Vagina (tissue), 2 donors: ENCODE measurements around the gene RHCE. TPM values are rescaled to one million over a fixed set of nuclear protein-coding genes. Genes with fewer than 3 reads are reported as not detected.
"Not testable (repeated sequence)": the region's sequence is repeated elsewhere in the genome, so short reads cannot be mapped to it uniquely, and the experiment has no call there.

Experiments
- DNase-seq, 2 donors: peaks; one replicate each; pipeline ENCODE4 v3.0.0-alpha.2; 2017; ENCODE audit errors: extremely low spot score in 2 of 2
- H3K27ac ChIP-seq: fragments of 200-600 bp; sonication (generic); one replicate; pipeline ENCODE4 v1.5.1; 2019
- H3K27me3 ChIP-seq: fragments of 200-600 bp; sonication (generic); one replicate; pipeline ENCODE4 v1.5.1; 2019
- H3K36me3 ChIP-seq, 2 donors: fragments of 200-600 bp; sonication (generic); one replicate each; pipeline ENCODE4 v1.5.1; 2017 to 2019
- H3K4me1 ChIP-seq: fragments of 200-600 bp; sonication (generic); one replicate; pipeline ENCODE4 v1.5.1; 2019
- H3K4me3 ChIP-seq, 2 donors: fragments of 200-600 bp; sonication (generic); 1 replicate in 1 of 2; 2 replicates in 1 of 2; pipeline ENCODE4 v1.5.1; 2016 to 2019
- H3K9me3 ChIP-seq: fragments of 200-600 bp; sonication (generic); one replicate; pipeline ENCODE4 v1.5.1; 2019
- POLR2A ChIP-seq, 2 donors: fragments of 450-650 bp; IDR thresholded peaks; one replicate each; pipeline ENCODE4 v1.6.1; 2017; ENCODE audit warnings: antibody characterized with exemption in 2 of 2, mild to moderate bottlenecking in 2 of 2, moderate library complexity in 2 of 2
- POLR2AphosphoS5 ChIP-seq, 2 donors: sonication (generic); formaldehyde crosslinking; IDR thresholded peaks; one replicate each; pipeline ENCODE4 v1.9.0; 2017; ENCODE audit warnings: antibody characterized with exemption in 2 of 2, mild to moderate bottlenecking in 2 of 2, low read depth in 1 of 2; ENCODE audit not compliant: insufficient read depth in 1 of 2
- intact Hi-C: fragments of 100-400 bp; cut with DNase I; formaldehyde crosslinking; loops from one replicate; pipeline ENCODE4 v1.15.1; 2023
- total RNA-seq: library from RNA; depleted of rRNA; stranded (reverse); fragments of >200 nt; gene quantifications from one replicate; pipeline ENCODE4 v1.2.3, GENCODE V29; 2016
- TF ChIP-seq, protein P1 (sequence below), 3 experiments: fragments of 450-650 bp in 2 of 3; fragments of 200-600 bp in 1 of 3; sonication (generic) in 1 of 3; IDR thresholded peaks; one replicate each; pipeline ENCODE4 v1.5.1; 2017 to 2019; ENCODE audit warnings: antibody characterized with exemption in 3 of 3, mild to moderate bottlenecking in 2 of 3, moderate library complexity in 2 of 3

Gene RHCE
- total RNA-seq, 1 donor from 2014 or later = not detected

DNA sequence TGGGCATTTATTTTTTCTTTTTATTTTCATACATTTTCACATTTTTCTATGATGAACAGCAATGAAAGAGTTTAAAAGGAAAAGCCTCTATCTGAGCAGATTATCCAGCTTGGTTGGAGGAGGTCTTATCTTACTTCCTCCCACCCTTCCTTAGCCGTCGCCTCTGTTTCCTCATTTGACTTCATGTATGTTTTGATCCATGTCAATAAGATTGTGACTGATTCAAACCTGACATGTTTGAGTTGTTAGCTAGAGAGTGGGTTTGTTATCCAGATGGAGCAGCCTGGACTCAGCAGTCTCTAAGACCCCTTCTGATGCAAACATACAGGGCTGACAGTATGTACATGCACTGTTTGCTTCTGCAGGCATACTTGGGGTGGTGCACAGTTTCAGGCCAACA, 41.2 kb upstream of the RHCE start:
- TF ChIP-seq POLR2AphosphoS5 (IDR thresholded peaks at IDR 0.05; ENCODE audit: insufficient read depth in 1 of 2, low read depth in 1 of 2) = no peak
- no peak for TF ChIP-seq POLR2A (IDR thresholded peaks at IDR 0.05)
- TF ChIP-seq, protein P1, sequence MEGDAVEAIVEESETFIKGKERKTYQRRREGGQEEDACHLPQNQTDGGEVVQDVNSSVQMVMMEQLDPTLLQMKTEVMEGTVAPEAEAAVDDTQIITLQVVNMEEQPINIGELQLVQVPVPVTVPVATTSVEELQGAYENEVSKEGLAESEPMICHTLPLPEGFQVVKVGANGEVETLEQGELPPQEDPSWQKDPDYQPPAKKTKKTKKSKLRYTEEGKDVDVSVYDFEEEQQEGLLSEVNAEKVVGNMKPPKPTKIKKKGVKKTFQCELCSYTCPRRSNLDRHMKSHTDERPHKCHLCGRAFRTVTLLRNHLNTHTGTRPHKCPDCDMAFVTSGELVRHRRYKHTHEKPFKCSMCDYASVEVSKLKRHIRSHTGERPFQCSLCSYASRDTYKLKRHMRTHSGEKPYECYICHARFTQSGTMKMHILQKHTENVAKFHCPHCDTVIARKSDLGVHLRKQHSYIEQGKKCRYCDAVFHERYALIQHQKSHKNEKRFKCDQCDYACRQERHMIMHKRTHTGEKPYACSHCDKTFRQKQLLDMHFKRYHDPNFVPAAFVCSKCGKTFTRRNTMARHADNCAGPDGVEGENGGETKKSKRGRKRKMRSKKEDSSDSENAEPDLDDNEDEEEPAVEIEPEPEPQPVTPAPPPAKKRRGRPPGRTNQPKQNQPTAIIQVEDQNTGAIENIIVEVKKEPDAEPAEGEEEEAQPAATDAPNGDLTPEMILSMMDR (IDR thresholded peaks at IDR 0.05) = no peak
- H3K27me3 ChIP-seq = no peaks in the 10 kb centered on the region
- DNase-seq = no peak
- H3K9me3 ChIP-seq = no peaks in the 10 kb centered on the region
- peaks cover 0 to 30% of the 10 kb centered on the region in 2 donors for H3K36me3 ChIP-seq
- H3K4me1 ChIP-seq = peaks cover 29% of the 10 kb centered on the region
- no peak overlapping the region for H3K4me3 ChIP-seq
- H3K27ac ChIP-seq = no peak overlapping the region
- intact Hi-C loops = no loop called here

DNA sequence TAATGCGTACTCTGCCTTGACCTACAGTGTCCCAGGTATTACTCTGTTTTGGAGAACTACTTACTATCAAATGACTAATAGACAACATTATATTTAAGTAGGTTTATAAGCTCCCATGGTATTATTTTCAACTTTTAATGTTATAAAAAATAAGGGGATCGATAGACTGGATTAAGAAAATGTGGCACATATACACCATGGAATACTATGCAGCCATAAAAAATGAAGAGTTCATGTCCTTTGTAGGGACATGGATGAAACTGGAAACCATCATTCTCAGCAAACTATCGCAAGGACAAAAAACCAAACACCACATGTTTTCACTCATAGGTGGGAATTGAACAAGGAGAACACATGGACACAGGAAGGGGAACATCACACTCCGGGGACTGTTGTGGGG, 40.2 kb upstream of the RHCE start:
- DNase-seq, H3K9me3 ChIP-seq, H3K4me3 ChIP-seq, H3K27ac ChIP-seq, H3K27me3 ChIP-seq, intact Hi-C loops: not testable (repeated sequence)
- peaks cover 24% of the 10 kb centered on the region for H3K4me1 ChIP-seq
- H3K36me3 ChIP-seq = peaks cover 0 to 35% of the 10 kb centered on the region in 2 donors

DNA sequence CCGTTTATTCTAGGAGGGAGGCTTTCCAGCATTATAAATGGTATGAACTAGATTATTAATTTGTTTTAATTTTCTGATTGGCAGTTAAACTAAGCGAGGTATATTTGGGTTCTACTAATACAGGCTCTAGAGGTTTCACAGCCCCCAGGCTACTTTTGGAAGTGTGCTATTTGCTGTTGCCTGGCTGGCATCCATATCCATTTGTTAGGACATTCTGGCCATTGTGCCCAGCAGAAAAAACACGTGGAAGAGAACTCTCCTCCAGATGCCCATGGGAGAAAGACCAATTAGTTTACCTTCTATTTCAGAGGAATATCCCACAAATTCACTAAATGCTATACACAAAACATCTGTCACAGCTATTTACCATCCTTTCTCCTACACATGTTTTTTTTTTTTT, 39.4 kb upstream of the RHCE start:
- Histone ChIP-seq H3K4me3 (no peak overlapping the region), H3K27ac (no peak overlapping the region), H3K9me3 (no peaks in the 10 kb centered on the region), H3K4me1 (peaks cover 24% of the 10 kb centered on the region), H3K36me3 (peaks cover 0 to 29% of the 10 kb centered on the region in 2 donors), H3K27me3 (no peaks in the 10 kb centered on the region)
- intact Hi-C loops = no loop called here
- DNase-seq = no peak
- TF ChIP-seq POLR2AphosphoS5 (IDR thresholded peaks at IDR 0.05; ENCODE audit: insufficient read depth in 1 of 2, low read depth in 1 of 2) (no peak), POLR2A (IDR thresholded peaks at IDR 0.05) (no peak)

DNA sequence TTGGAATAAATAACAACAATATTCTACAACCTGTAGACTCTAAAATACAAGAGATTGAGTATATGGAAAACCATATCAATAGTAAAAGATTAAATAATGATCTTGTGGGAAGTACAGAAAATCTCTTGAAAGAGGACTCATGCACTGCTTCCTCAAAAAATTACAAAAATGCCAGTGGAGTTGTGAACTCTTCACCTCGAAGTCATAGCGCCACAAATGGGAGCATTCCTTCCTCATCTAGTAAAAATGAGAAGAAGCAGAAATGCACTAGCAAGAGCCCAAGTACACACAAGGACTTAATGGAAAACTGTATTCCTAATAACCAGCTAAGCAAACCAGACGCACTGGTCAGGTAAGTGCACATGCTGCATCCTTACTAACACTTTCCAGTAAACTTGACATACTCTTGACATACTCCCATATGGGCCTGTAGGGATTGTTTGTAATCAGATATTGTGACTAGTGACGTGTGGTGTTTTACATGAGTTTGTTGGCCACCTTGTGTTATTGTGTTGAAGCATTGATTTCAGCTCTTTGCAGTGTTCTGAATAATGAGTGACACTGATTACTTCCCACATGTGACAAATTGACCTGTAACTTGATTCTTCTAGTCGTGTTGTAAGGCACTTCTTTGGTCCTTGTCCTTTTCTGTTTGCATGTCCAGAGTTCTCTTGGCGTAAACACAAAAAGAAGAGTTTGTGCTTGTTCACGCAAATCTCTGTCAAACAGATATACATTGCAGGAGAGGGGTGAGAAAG, 38.1 kb upstream of the RHCE start:
- H3K4me3 ChIP-seq = no peak overlapping the region
- TF ChIP-seq POLR2A (IDR thresholded peaks at IDR 0.05) (no peak), POLR2AphosphoS5 (IDR thresholded peaks at IDR 0.05; ENCODE audit: insufficient read depth in 1 of 2, low read depth in 1 of 2) (no peak)
- TF ChIP-seq, protein P1 (IDR thresholded peaks at IDR 0.05) = no peak
- no peak overlapping the region for H3K27ac ChIP-seq
- H3K36me3 ChIP-seq = peaks cover 0 to 29% of the 10 kb centered on the region in 2 donors
- intact Hi-C loops = no loop called here
- no peaks in the 10 kb centered on the region for H3K9me3 ChIP-seq
- peaks cover 21% of the 10 kb centered on the region for H3K4me1 ChIP-seq
- no peaks in the 10 kb centered on the region for H3K27me3 ChIP-seq
- no peak for DNase-seq

DNA sequence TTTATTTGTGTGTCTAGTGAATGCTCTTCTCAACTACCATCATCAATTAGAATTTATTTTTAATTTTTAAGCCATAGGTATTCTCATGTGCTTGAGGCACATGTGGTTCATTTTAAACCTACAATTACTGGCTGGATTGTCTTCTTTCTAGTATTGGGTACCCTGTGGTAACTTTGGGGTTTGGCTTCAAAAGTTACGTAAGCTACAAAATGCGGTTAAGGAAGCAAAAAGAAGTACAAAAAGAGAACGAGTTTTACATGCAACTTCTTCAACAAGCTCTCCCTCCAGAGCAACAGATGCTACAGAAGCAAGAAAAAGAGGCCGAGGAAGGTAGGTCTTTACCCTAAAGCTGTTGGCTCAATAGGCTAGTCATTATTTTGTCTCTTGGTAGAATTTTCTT, 35.9 kb upstream of the RHCE start:
- DNase-seq = no peak
- H3K4me1 ChIP-seq = no peaks in the 10 kb centered on the region
- no peak for TF ChIP-seq POLR2AphosphoS5 (IDR thresholded peaks at IDR 0.05; ENCODE audit: insufficient read depth in 1 of 2, low read depth in 1 of 2)
- TF ChIP-seq POLR2A (IDR thresholded peaks at IDR 0.05) = no peak
- TF ChIP-seq, protein P1 (IDR thresholded peaks at IDR 0.05) = no peak
- H3K4me3 ChIP-seq = no peak overlapping the region
- H3K9me3 ChIP-seq = no peaks in the 10 kb centered on the region
- intact Hi-C loops = no loop called here
- H3K36me3 ChIP-seq = peaks cover 0 to 29% of the 10 kb centered on the region in 2 donors
- no peaks in the 10 kb centered on the region for H3K27me3 ChIP-seq
- no peak overlapping the region for H3K27ac ChIP-seq

DNA sequence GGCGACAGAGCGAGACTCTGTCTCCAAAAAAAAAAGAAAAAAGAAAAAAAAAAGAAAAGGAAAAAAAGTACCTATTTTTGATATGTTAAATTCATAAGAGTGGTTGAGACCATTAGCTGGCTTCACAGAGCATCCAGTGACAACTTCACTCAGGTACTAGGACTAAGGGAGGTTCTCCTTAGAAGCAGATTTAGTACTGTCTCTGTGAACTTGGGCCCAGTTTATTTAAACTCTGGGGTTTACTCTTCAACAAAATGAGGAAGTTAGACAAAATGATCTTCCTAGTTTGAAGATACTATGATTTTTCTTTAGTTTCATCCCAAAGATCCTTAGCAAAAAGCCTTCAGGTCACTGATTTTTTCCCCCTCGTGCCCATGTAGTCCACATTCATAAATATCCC, 31.3 kb upstream of the RHCE start:
- Histone ChIP-seq H3K4me1 (no peaks in the 10 kb centered on the region), H3K9me3 (no peaks in the 10 kb centered on the region), H3K4me3 (no peak overlapping the region), H3K36me3 (peaks cover 0 to 27% of the 10 kb centered on the region in 2 donors), H3K27me3 (no peaks in the 10 kb centered on the region), H3K27ac (no peak overlapping the region)
- TF ChIP-seq, protein P1 (IDR thresholded peaks at IDR 0.05) = no peak
- TF ChIP-seq POLR2AphosphoS5 (IDR thresholded peaks at IDR 0.05; ENCODE audit: insufficient read depth in 1 of 2, low read depth in 1 of 2) (no peak), POLR2A (IDR thresholded peaks at IDR 0.05) (no peak)
- intact Hi-C loops = no loop called here
- DNase-seq = no peak
